ENCODE data around the gene GSTO2. TPM values are rescaled to one million over a fixed set of nuclear protein-coding genes. Genes with fewer than 3 reads are reported as not detected.

Gene GSTO2
- total and polyA plus RNA-seq, 2 of the 13 experiments (the other 11 are each of a cell fraction or from before 2014, with no cell fraction given): 2.1 to 7.9 TPM

- TF ChIP-seq STAT6 (CRISPR knock-in tag; IDR thresholded peaks at IDR 0.05; ENCODE audit: borderline replicate concordance) (no peak), ZNF484 (CRISPR knock-in tag; IDR thresholded peaks at IDR 0.05; ENCODE audit: borderline replicate concordance, low read depth) (no peak), JUNB (CRISPR knock-in tag; IDR thresholded peaks at IDR 0.05; ENCODE audit: borderline replicate concordance) (peak; percentile 34; the same call in 1 of the 2 replicates), ZFP41 (CRISPR knock-in tag; IDR thresholded peaks at IDR 0.05; ENCODE audit: borderline replicate concordance) (no peak), LRRFIP1 (CRISPR knock-in tag; conservative IDR thresholded peaks at IDR 0.05) (no peak), RFX5 (IDR thresholded peaks at IDR 0.05; ENCODE audit: low read depth, low read length) (no peak), ZNF878 (CRISPR knock-in tag; IDR thresholded peaks at IDR 0.05) (no peak), ZNF652 (CRISPR knock-in tag; IDR thresholded peaks at IDR 0.05; ENCODE audit: borderline replicate concordance, low read depth) (no peak), SCMH1 (CRISPR knock-in tag; IDR thresholded peaks at IDR 0.05; ENCODE audit: borderline replicate concordance) (no peak), ZNF329 (CRISPR knock-in tag; IDR thresholded peaks at IDR 0.05; ENCODE audit: low read depth) (0 out of 2 replicates have a peak, but pooled peaks have one; percentile 78), RBM22 (optimal IDR thresholded peaks at IDR 0.05; ENCODE audit: low read length) (no peak), ZSCAN12 (CRISPR knock-in tag; IDR thresholded peaks at IDR 0.05) (no peak), HDAC1 (CRISPR knock-in tag; IDR thresholded peaks at IDR 0.05) (peak; percentile 82), PPARG (CRISPR knock-in tag; conservative IDR thresholded peaks at IDR 0.05) (0 out of 2 replicates have a peak, but pooled peaks have one; percentile 18), PHF20 (CRISPR knock-in tag; IDR thresholded peaks at IDR 0.05) (peak; percentile 40; the same call in 1 of the 2 replicates)
- TF ChIP-seq, protein P1, sequence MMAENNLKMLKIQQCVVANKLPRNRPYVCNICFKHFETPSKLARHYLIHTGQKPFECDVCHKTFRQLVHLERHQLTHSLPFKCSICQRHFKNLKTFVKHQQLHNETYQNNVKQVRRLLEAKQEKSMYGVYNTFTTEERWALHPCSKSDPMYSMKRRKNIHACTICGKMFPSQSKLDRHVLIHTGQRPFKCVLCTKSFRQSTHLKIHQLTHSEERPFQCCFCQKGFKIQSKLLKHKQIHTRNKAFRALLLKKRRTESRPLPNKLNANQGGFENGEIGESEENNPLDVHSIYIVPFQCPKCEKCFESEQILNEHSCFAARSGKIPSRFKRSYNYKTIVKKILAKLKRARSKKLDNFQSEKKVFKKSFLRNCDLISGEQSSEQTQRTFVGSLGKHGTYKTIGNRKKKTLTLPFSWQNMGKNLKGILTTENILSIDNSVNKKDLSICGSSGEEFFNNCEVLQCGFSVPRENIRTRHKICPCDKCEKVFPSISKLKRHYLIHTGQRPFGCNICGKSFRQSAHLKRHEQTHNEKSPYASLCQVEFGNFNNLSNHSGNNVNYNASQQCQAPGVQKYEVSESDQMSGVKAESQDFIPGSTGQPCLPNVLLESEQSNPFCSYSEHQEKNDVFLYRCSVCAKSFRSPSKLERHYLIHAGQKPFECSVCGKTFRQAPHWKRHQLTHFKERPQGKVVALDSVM (CRISPR knock-in tag; IDR thresholded peaks at IDR 0.05): no peak
- TF ChIP-seq, protein P2, sequence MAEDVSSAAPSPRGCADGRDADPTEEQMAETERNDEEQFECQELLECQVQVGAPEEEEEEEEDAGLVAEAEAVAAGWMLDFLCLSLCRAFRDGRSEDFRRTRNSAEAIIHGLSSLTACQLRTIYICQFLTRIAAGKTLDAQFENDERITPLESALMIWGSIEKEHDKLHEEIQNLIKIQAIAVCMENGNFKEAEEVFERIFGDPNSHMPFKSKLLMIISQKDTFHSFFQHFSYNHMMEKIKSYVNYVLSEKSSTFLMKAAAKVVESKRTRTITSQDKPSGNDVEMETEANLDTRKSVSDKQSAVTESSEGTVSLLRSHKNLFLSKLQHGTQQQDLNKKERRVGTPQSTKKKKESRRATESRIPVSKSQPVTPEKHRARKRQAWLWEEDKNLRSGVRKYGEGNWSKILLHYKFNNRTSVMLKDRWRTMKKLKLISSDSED (CRISPR knock-in tag; IDR thresholded peaks at IDR 0.05): no peak
Observed at GRCh38 chr10:104254493-104255310, 14.3 kb upstream of the GSTO2 start, which contains the start of gene GSTO1 (continued).

Measured in HepG2 (cell line).